Uterus (tissue), 4 donors: ENCODE measurements around the gene POLR1D. TPM values are rescaled to one million over a fixed set of nuclear protein-coding genes. Genes with fewer than 3 reads are reported as not detected.

ENCODE experiments used
- DNase-seq, 2 donors: peaks; one replicate each; pipeline ENCODE4 v3.0.0-alpha.2; 2019 to 2020
- H3K27ac ChIP-seq, 2 donors: fragments of 200-600 bp; sonication (generic); 1 replicate in 1 of 2; 2 replicates in 1 of 2; pipeline ENCODE4 v1.5.1; 2016 to 2018
- H3K27me3 ChIP-seq, 2 donors: fragments of 200-600 bp; sonication (generic); one replicate each; pipeline ENCODE4 v1.5.1; 2018 to 2019; ENCODE audit warnings: control low read depth in 1 of 2
- H3K36me3 ChIP-seq, 2 donors: fragments of 200-600 bp; sonication (generic); one replicate each; pipeline ENCODE4 v1.5.1; 2019; ENCODE audit warnings: control low read depth in 1 of 2
- H3K4me1 ChIP-seq, 2 donors: fragments of 200-600 bp; sonication (generic); one replicate each; pipeline ENCODE4 v1.5.1; 2018 to 2019; ENCODE audit warnings: control low read depth in 1 of 2
- H3K4me3 ChIP-seq, 2 donors: fragments of 200-600 bp; sonication (generic); 1 replicate in 1 of 2; 2 replicates in 1 of 2; pipeline ENCODE4 v1.5.1; 2018 to 2019; ENCODE audit warnings: mild to moderate bottlenecking in 1 of 2
- H3K9me3 ChIP-seq, 2 donors: fragments of 200-600 bp; sonication (generic); one replicate each; pipeline ENCODE4 v1.5.1; 2019; ENCODE audit warnings: control low read depth in 1 of 2
- POLR2A ChIP-seq, 2 donors: fragments of 450-650 bp; IDR thresholded peaks; one replicate each; pipeline ENCODE4 v1.6.1; 2016; ENCODE audit warnings: antibody characterized with exemption in 2 of 2, mild to moderate bottlenecking in 1 of 2, moderate library complexity in 1 of 2
- intact Hi-C: fragments of 100-400 bp; cut with DNase I; formaldehyde crosslinking; loops from one replicate; pipeline ENCODE4 v1.15.1; 2023; ENCODE audit warnings: low total_unique reads
- total RNA-seq, 4 donors: library from RNA; depleted of rRNA in 3 of 4; stranded (reverse); fragments of >200 nt in 3 of 4; gene quantifications; one replicate each; pipeline versions ENCODE4 v1.1.0 to v1.2.4, GENCODE V29; 2014 to 2023
- TF ChIP-seq, protein P1 (sequence below), 4 experiments: fragments of 200-600 bp in 2 of 4; fragments of 450-650 bp in 2 of 4; sonication (generic) in 2 of 4; IDR thresholded peaks; one replicate each; pipeline ENCODE4 v1.5.1; 2016 to 2019; ENCODE audit warnings: antibody characterized with exemption in 4 of 4, mild to moderate bottlenecking in 2 of 4, moderate library complexity in 1 of 4
- donor health status: DM: yes; HTN: yes; CAD: no.

The POLR1D gene
- total RNA-seq, 4 donors from 2014 or later: 25.9 to 94.9 (median 64.0) TPM

GRCh38 chr13:27662738-27663470, 41.2 kb downstream of the POLR1D start:
- no peak for DNase-seq
- intact Hi-C loops: no loop called here
- Histone ChIP-seq H3K9me3 (no peaks in the 10 kb centered on the region), H3K27me3 (no peaks in the 10 kb centered on the region), H3K36me3 (no peaks in the 10 kb centered on the region), H3K27ac (no peak overlapping the region), H3K4me3 (no peak overlapping the region), H3K4me1 (no peaks in the 10 kb centered on the region)
- TF ChIP-seq, protein P1, sequence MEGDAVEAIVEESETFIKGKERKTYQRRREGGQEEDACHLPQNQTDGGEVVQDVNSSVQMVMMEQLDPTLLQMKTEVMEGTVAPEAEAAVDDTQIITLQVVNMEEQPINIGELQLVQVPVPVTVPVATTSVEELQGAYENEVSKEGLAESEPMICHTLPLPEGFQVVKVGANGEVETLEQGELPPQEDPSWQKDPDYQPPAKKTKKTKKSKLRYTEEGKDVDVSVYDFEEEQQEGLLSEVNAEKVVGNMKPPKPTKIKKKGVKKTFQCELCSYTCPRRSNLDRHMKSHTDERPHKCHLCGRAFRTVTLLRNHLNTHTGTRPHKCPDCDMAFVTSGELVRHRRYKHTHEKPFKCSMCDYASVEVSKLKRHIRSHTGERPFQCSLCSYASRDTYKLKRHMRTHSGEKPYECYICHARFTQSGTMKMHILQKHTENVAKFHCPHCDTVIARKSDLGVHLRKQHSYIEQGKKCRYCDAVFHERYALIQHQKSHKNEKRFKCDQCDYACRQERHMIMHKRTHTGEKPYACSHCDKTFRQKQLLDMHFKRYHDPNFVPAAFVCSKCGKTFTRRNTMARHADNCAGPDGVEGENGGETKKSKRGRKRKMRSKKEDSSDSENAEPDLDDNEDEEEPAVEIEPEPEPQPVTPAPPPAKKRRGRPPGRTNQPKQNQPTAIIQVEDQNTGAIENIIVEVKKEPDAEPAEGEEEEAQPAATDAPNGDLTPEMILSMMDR (IDR thresholded peaks at IDR 0.05): no peak
- no peak for TF ChIP-seq POLR2A (IDR thresholded peaks at IDR 0.05)

- no peak for TF ChIP-seq POLR2A (IDR thresholded peaks at IDR 0.05)
- TF ChIP-seq, protein P1 (IDR thresholded peaks at IDR 0.05): no peak
- no peaks in the 10 kb centered on the region for H3K27me3 ChIP-seq
- no peaks in the 10 kb centered on the region for H3K36me3 ChIP-seq
- DNase-seq: no peak
- no peaks in the 10 kb centered on the region for H3K9me3 ChIP-seq
- H3K4me1 ChIP-seq: no peaks in the 10 kb centered on the region
- no peak overlapping the region for H3K4me3 ChIP-seq
- H3K27ac ChIP-seq: no peak overlapping the region
- intact Hi-C loops: no loop called here
Observed at GRCh38 chr13:27663947-27664346, 42.3 kb downstream of the POLR1D start.

DNA sequence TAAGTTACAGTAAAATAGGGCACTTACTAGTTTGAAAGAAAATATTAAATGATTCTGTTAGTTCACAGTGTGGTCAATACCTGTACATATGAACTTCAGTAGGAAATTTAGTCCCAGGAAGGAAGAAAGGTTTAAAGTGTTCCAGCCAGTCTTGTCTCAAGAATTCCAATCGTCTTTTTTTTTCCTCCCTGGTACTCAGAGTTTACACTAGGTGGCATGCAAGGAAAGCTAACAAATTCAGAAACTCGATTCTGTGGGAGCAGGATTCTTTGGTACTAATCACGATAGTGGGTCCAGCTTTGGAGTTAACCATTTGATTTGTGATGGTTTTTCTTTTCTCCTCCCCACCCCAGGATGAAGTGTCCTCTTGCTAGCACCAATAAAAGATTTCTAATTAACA, 43.6 kb downstream of the POLR1D start:
- no peaks in the 10 kb centered on the region for H3K36me3 ChIP-seq
- intact Hi-C loops: no loop called here
- H3K9me3 ChIP-seq: no peaks in the 10 kb centered on the region
- DNase-seq: no peak
- no peaks in the 10 kb centered on the region for H3K27me3 ChIP-seq
- no peak overlapping the region for H3K4me3 ChIP-seq
- H3K27ac ChIP-seq: no peak overlapping the region
- TF ChIP-seq, protein P1 (IDR thresholded peaks at IDR 0.05): no peak
- no peak for TF ChIP-seq POLR2A (IDR thresholded peaks at IDR 0.05)
- H3K4me1 ChIP-seq: no peaks in the 10 kb centered on the region

DNA sequence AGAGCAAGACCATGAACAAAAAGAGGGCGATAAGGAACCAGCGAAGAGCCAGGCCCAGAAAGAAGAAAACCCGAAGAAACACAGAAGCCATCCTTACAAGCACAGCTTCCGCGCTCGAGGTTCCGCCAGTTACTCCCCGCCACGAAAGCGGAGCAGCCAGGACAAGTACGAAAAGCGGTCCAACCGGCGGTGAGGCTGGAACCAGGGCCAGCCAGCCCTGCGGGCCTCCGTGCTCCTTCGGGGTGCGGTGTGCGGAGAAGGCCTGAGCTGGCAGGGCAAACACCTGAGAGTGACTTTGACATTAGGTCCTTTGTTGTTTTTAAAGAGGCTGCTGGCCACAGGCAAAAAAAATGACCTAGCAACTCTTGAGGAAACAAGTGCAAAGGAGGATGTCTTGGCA, 44.1 kb downstream of the POLR1D start:
- intact Hi-C loops: no loop called here
- no peak for DNase-seq
- no peaks in the 10 kb centered on the region for H3K4me1 ChIP-seq

DNA sequence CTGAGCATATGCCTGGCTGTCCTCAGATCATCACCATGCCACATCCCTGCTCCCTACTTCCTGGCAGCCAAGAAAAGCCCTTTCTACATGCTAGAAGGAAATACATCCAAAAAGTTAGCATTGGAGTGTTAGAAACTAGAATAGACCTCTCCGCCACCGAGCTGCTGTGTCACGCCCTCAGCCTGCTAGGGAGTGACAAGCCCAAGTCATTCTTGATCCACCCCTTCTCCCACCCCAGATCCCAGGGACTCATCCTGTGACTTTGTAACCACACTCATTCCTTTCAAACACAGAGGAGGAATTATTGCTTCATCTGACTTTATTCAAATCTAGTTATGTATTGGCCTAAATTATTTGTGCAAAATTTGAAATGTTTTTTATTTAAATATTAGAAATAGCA, 45.3 kb downstream of the POLR1D start:
- TF ChIP-seq, protein P1 (IDR thresholded peaks at IDR 0.05): no peak
- H3K4me3 ChIP-seq: no peak overlapping the region
- H3K27me3 ChIP-seq: no peaks in the 10 kb centered on the region
- H3K4me1 ChIP-seq: no peaks in the 10 kb centered on the region
- no peak for DNase-seq
- intact Hi-C loops: no loop called here
- H3K36me3 ChIP-seq: no peaks in the 10 kb centered on the region
- H3K27ac ChIP-seq: no peak overlapping the region
- H3K9me3 ChIP-seq: no peaks in the 10 kb centered on the region

More for the DNA sequence above, 44.1 kb downstream of the POLR1D start:
- H3K36me3 ChIP-seq: no peaks in the 10 kb centered on the region
- H3K27ac ChIP-seq: no peak overlapping the region
- H3K27me3 ChIP-seq: no peaks in the 10 kb centered on the region
- TF ChIP-seq POLR2A (IDR thresholded peaks at IDR 0.05): no peak
- H3K9me3 ChIP-seq: no peaks in the 10 kb centered on the region
- H3K4me3 ChIP-seq: no peak overlapping the region
